ENCODE data around the gene DHX35. TPM values are rescaled to one million over a fixed set of nuclear protein-coding genes. Genes with fewer than 3 reads are reported as not detected.

DHX35 gene
- total and polyA plus RNA-seq, 2 of the 4 experiments (the other 2 are of a cell fraction), result 9.1 to 13.5 TPM

DNA sequence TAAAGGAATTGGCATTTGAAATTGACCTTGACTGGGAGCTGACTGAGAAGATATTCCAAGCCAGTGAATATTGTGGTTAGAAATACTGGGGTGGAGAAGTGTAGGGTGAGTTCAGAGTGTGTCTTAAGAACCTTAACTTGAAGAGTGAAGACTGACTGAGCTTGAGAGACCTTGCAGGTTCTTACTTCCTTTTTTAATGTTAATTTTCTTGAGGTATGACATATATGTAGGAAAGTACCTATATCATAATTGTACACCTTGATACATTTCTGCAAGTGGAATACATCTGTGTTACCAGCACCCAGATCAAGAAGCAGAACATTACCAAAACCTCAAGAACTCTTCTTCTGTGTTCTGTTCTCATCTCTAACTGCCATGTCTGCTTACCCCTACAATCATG lies 11.0 kb downstream of the DHX35 start:
- in situ Hi-C loops (cut with MboI; ENCODE audit: low sequenced_read_pairs) (no loop called here), intact Hi-C loops (cut with micrococcal nuclease) (no loop called here), dilution Hi-C loops (cut with HindIII; ENCODE audit: low sequenced_read_pairs, unreplicated experiment) (no loop called here)
- Histone ChIP-seq H3K23ac (ENCODE audit: low read depth, low read length) (peak overlapping the region; percentile 79), H4K5ac (ENCODE audit: low read depth, low read length) (no peak overlapping the region; the same call in 1 of the 2 replicates), H3K18ac (ENCODE audit: low read depth, low read length) (peak overlapping the region; percentile 76; the same call in 1 of the 2 replicates), H2BK120ac (ENCODE audit: low read depth, low read length) (peak overlapping the region; percentile 73; the same call in 1 of the 2 replicates), H3K9me3 (ENCODE audit: control insufficient read depth, insufficient read depth, low read length) (no peaks in the 10 kb centered on the region), H3K9me1 (ENCODE audit: insufficient read depth, low read length) (peaks cover 21% of the 10 kb centered on the region), H3K4ac (ENCODE audit: low read depth, low read length) (peak overlapping the region; percentile 38; the same call in 1 of the 2 replicates), H2AK9ac (replicated peaks; ENCODE audit: low read depth, low read length, poor library complexity) (no peak overlapping the region), H3K9ac (ENCODE audit: low read depth, low read length) (peak overlapping the region; percentile 57; the same call in 1 of the 2 replicates), H4K91ac (ENCODE audit: insufficient read depth, low read depth, low read length) (peak overlapping the region; percentile 30; the same call in 1 of the 2 replicates), H3K27me3 (ENCODE audit: control insufficient read depth, insufficient read depth, low read length) (no peaks in the 10 kb centered on the region), H2BK20ac (ENCODE audit: low read depth, low read length) (peak overlapping the region; percentile 71; the same call in 1 of the 2 replicates), H4K8ac (ENCODE audit: low read depth in 2 of 2, low read length in 2 of 2) (peak overlapping the region; percentile 63 to 75), H2BK5ac (ENCODE audit: low read depth, low read length, poor library complexity, severe bottlenecking) (peak overlapping the region; percentile 92), H3K79me1 (ENCODE audit: low read depth in 1 of 2, low read length in 2 of 2) (peaks cover 34 to 71% of the 10 kb centered on the region in 2 experiments), H3K4me3 (ENCODE audit: insufficient read depth, low read depth, low read length) (no peak overlapping the region), H3K14ac (replicated peaks; ENCODE audit: low read depth, low read length) (peak overlapping the region; percentile 57), H3K36me3 (ENCODE audit: control insufficient read depth, insufficient read depth, low read length) (peaks cover 1% of the 10 kb centered on the region; the same call in 1 of the 2 replicates), H2AFZ (replicated peaks; ENCODE audit: low read length, poor library complexity) (no peak overlapping the region), H3K27ac (ENCODE audit: insufficient read depth, low read length) (no peak overlapping the region), H3K4me1 (ENCODE audit: control insufficient read depth, insufficient read depth, low read length) (peaks cover 23% of the 10 kb centered on the region), H2AK5ac (ENCODE audit: low read depth, low read length) (peak overlapping the region; percentile 48), H3K56ac (ENCODE audit: extremely low read depth, insufficient read depth, low read length) (peak overlapping the region; percentile 58; the same call in 1 of the 2 replicates), H4K20me1 (ENCODE audit: insufficient read depth, low read length) (peaks cover 4% of the 10 kb centered on the region; the same call in 1 of the 2 replicates), H3K4me2 (ENCODE audit: low read depth, low read length) (peak overlapping the region; percentile 95; the same call in 1 of the 2 replicates), H2BK15ac (ENCODE audit: low read depth, low read length) (peak overlapping the region; percentile 84)
- no peak for ATAC-seq (ENCODE audit: low read depth)
- ChIA-PET CTCF (no interaction called here), POLR2A (ENCODE audit: unreplicated experiment) (no interaction called here)
- DNase-seq, result no peak
- TF ChIP-seq POLR2A (IDR thresholded peaks at IDR 0.05; ENCODE audit: low read depth, low read length), result no peak
- TF ChIP-seq FOS (IDR thresholded peaks at IDR 0.05; ENCODE audit: low read depth, low read length), result no peak
- no peak for TF ChIP-seq MAZ (IDR thresholded peaks at IDR 0.05; ENCODE audit: borderline replicate concordance, low read depth, low read length)
- TF ChIP-seq, protein P1, sequence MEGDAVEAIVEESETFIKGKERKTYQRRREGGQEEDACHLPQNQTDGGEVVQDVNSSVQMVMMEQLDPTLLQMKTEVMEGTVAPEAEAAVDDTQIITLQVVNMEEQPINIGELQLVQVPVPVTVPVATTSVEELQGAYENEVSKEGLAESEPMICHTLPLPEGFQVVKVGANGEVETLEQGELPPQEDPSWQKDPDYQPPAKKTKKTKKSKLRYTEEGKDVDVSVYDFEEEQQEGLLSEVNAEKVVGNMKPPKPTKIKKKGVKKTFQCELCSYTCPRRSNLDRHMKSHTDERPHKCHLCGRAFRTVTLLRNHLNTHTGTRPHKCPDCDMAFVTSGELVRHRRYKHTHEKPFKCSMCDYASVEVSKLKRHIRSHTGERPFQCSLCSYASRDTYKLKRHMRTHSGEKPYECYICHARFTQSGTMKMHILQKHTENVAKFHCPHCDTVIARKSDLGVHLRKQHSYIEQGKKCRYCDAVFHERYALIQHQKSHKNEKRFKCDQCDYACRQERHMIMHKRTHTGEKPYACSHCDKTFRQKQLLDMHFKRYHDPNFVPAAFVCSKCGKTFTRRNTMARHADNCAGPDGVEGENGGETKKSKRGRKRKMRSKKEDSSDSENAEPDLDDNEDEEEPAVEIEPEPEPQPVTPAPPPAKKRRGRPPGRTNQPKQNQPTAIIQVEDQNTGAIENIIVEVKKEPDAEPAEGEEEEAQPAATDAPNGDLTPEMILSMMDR (conservative IDR thresholded peaks at IDR 0.05; ENCODE audit: low read depth, low read length), result no peak
- no peak for TF ChIP-seq MAFK (IDR thresholded peaks at IDR 0.05; ENCODE audit: low read depth, low read length)
- TF ChIP-seq, protein P2, sequence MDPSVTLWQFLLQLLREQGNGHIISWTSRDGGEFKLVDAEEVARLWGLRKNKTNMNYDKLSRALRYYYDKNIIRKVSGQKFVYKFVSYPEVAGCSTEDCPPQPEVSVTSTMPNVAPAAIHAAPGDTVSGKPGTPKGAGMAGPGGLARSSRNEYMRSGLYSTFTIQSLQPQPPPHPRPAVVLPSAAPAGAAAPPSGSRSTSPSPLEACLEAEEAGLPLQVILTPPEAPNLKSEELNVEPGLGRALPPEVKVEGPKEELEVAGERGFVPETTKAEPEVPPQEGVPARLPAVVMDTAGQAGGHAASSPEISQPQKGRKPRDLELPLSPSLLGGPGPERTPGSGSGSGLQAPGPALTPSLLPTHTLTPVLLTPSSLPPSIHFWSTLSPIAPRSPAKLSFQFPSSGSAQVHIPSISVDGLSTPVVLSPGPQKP (IDR thresholded peaks at IDR 0.05; ENCODE audit: borderline replicate concordance, low read depth, low read length), result no peak
- TF ChIP-seq CHD1 (IDR thresholded peaks at IDR 0.05; ENCODE audit: low read depth, low read length), result no peak
- no peak for TF ChIP-seq RAD21 (IDR thresholded peaks at IDR 0.05; ENCODE audit: low read length)
- TF ChIP-seq MXI1 (IDR thresholded peaks at IDR 0.05; ENCODE audit: borderline replicate concordance, low read depth, low read length), result no peak
- BruUV-seq (replicated peaks), result no TSS peak

All from IMR-90 (cell line).